Caco-2 (cell line): ENCODE data around the gene AXDND1. TPM values are rescaled to one million over a fixed set of nuclear protein-coding genes. Genes with fewer than 3 reads are reported as not detected.

ENCODE experiments used
- BruUV-seq: library from RNA; stranded (reverse); fragments of 400-500 nt; replicated peaks from 2 replicates; lab custom pipeline; 2021; lab: Mats Ljungman, UMichigan
- CTCF ChIA-PET: fragments of 300-600 bp; sonication (Branson Sonifier 250); formaldehyde crosslinking; loops from one replicate; lab custom pipeline; 2022; ENCODE audit warnings: antibody characterized with exemption; lab: Charles Lee
- POLR2A ChIA-PET: fragments of 300-600 bp; sonication (Branson Sonifier 250); formaldehyde crosslinking; loops from one replicate; lab custom pipeline; 2022; ENCODE audit warnings: antibody characterized with exemption; lab: Charles Lee
- DNase-seq, 2 experiments: peaks; one replicate each; pipeline versions ENCODE4 v3.0.0 to v3.0.0-alpha.2; 2020 to 2022
- H3K27me3 ChIP-seq: replicated peaks from 2 replicates; pipeline ENCODE4 v1.6.0; 2011; ENCODE audit warnings: low read length; ENCODE audit not compliant: control insufficient read depth, insufficient read depth
- H3K36me3 ChIP-seq: 2 replicates; pipeline ENCODE4 v1.5.1; 2011; ENCODE audit warnings: low read length; ENCODE audit not compliant: control insufficient read depth, insufficient read depth
- H3K4me1 ChIP-seq: fragments of 250-450 bp; sonication (Bioruptor Pico); 2 replicates; pipeline ENCODE4 v1.5.1; 2020; ENCODE audit warnings: mild to moderate bottlenecking
- H3K4me3 ChIP-seq: 2 replicates; pipeline ENCODE4 v1.5.1; 2011; ENCODE audit warnings: low read depth, mild to moderate bottlenecking, control low read depth, low read length
- H3K9me3 ChIP-seq: fragments of 250-450 bp; sonication (Bioruptor Pico); 2 replicates; pipeline ENCODE4 v1.5.1; 2020; ENCODE audit warnings: mild to moderate bottlenecking, moderate library complexity
- H3K27ac Mint-ChIP-seq: one replicate; pipeline ENCODE4 v1.8.0; 2022; ENCODE audit warnings: mixed read lengths; ENCODE audit not compliant: unreplicated experiment
- H3K27me3 Mint-ChIP-seq: one replicate; pipeline ENCODE4 v1.8.0; 2022; ENCODE audit warnings: mixed read lengths; ENCODE audit not compliant: insufficient read depth, unreplicated experiment
- H3K36me3 Mint-ChIP-seq: one replicate; pipeline ENCODE4 v1.8.0; 2022; ENCODE audit warnings: mild to moderate bottlenecking, mixed read lengths; ENCODE audit not compliant: insufficient read depth, unreplicated experiment
- H3K4me1 Mint-ChIP-seq: one replicate; pipeline ENCODE4 v1.8.0; 2022; ENCODE audit warnings: low read depth, mixed read lengths; ENCODE audit not compliant: unreplicated experiment
- H3K4me3 Mint-ChIP-seq: one replicate; pipeline ENCODE4 v1.8.0; 2022; ENCODE audit warnings: mild to moderate bottlenecking, moderate library complexity, mixed read lengths; ENCODE audit not compliant: unreplicated experiment
- H3K9me3 Mint-ChIP-seq: one replicate; pipeline ENCODE4 v1.8.0; 2022; ENCODE audit warnings: mixed read lengths; ENCODE audit not compliant: unreplicated experiment
- intact Hi-C: fragments of 100-400 bp; cut with micrococcal nuclease; formaldehyde crosslinking; loops from one replicate; pipeline ENCODE4 v1.10.0; 2022; ENCODE audit not compliant: unreplicated experiment
- total RNA-seq: library from RNA; stranded (reverse); gene quantifications from 2 replicates; pipeline ENCODE4 v1.2.3, GENCODE V29; 2022
- TF ChIP-seq, protein P1 (sequence below), 2 experiments: fragments of 200-600 bp in 1 of 2; IDR thresholded peaks; 1 replicate in 1 of 2; 2 replicates in 1 of 2; pipeline versions ENCODE4 v1.5.1 to v1.8.0; 2011 to 2022; ENCODE audit warnings: antibody characterized with exemption in 1 of 2, control low read depth in 1 of 2, inconsistent platforms in 1 of 2, low read depth in 1 of 2, low read length in 1 of 2, mild to moderate bottlenecking in 1 of 2, moderate library complexity in 1 of 2; ENCODE audit not compliant: insufficient read depth in 1 of 2, severe bottlenecking in 1 of 2, unreplicated experiment in 1 of 2

AXDND1 gene
- total RNA-seq, 1 experiment from 2014 or later, result not detected

DNA sequence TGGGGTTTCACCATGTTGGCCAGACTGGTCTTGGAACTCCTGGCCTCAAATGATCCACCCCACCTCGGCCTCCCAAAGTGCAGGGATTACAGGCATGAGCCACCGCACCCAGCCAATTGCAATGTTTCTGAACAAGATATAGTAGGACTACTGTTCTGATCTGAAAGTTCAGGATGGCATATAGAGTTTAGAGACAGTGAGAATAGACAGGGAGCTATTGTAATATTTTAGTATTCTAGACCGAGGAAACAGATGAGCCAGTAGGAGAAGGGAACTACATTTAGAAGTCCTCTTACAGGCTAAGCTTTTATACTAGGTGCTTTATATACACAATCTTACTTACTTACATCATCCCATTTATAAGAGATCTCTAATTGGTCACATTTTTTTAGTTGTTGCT lies 39.0 kb upstream of the AXDND1 start:
- Histone ChIP-seq H3K27me3 (no peaks in the 10 kb centered on the region), H3K9me3 (0 out of 2 replicates have a peak, but pooled peaks cover 4% of the 10 kb centered on the region), H3K4me1 (peaks cover 5% of the 10 kb centered on the region; the same call in 1 of the 2 replicates), H3K36me3 (no peaks in the 10 kb centered on the region), H3K4me3 (no peak overlapping the region)
- H3K36me3 Mint-ChIP-seq, result peaks cover 36% of the 10 kb centered on the region
- peaks cover 15% of the 10 kb centered on the region for H3K4me1 Mint-ChIP-seq
- no peak overlapping the region for H3K27ac Mint-ChIP-seq
- H3K9me3 Mint-ChIP-seq, result no peaks in the 10 kb centered on the region
- intact Hi-C loops, result no loop called here
- no peak overlapping the region for H3K4me3 Mint-ChIP-seq
- H3K27me3 Mint-ChIP-seq, result no peaks in the 10 kb centered on the region
- ChIA-PET POLR2A (no interaction called here), CTCF (no interaction called here)
- BruUV-seq, result no TSS peak
- DNase-seq, result no peak
- TF ChIP-seq, protein P1, sequence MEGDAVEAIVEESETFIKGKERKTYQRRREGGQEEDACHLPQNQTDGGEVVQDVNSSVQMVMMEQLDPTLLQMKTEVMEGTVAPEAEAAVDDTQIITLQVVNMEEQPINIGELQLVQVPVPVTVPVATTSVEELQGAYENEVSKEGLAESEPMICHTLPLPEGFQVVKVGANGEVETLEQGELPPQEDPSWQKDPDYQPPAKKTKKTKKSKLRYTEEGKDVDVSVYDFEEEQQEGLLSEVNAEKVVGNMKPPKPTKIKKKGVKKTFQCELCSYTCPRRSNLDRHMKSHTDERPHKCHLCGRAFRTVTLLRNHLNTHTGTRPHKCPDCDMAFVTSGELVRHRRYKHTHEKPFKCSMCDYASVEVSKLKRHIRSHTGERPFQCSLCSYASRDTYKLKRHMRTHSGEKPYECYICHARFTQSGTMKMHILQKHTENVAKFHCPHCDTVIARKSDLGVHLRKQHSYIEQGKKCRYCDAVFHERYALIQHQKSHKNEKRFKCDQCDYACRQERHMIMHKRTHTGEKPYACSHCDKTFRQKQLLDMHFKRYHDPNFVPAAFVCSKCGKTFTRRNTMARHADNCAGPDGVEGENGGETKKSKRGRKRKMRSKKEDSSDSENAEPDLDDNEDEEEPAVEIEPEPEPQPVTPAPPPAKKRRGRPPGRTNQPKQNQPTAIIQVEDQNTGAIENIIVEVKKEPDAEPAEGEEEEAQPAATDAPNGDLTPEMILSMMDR (IDR thresholded peaks at IDR 0.05; ENCODE audit: insufficient read depth in 1 of 2, low read depth in 1 of 2, low read length in 1 of 2, severe bottlenecking in 1 of 2, unreplicated experiment in 1 of 2), result no peak

DNA sequence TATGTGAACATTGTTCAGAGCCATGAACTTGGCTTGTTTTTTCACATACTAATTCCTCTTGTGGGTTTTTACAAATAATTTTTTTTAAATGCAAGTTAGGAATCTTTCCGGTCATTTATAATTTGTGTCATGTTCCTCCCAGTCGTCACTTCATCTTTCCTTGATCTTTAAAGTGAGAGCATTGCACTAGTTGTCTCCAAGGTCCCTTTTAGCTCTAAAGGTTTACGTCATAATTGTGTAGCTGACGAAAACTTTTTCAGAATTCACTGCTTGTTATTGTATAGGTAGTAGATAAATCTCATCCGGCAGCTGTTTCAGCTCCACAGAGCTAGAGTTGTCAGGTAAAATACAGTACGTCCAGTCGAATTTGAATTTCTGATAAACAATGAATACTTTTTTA lies 38.6 kb upstream of the AXDND1 start:
- no peaks in the 10 kb centered on the region for H3K36me3 ChIP-seq
- H3K27me3 Mint-ChIP-seq, result no peaks in the 10 kb centered on the region
- ChIA-PET POLR2A (no interaction called here), CTCF (no interaction called here)
- no peak overlapping the region for H3K4me3 ChIP-seq
- BruUV-seq, result no TSS peak
- H3K9me3 ChIP-seq, result 0 out of 2 replicates have a peak, but pooled peaks cover 4% of the 10 kb centered on the region
- no peaks in the 10 kb centered on the region for H3K9me3 Mint-ChIP-seq
- no peak overlapping the region for H3K27ac Mint-ChIP-seq
- peaks cover 31% of the 10 kb centered on the region for H3K36me3 Mint-ChIP-seq
- no peak for DNase-seq
- peaks cover 19% of the 10 kb centered on the region for H3K4me1 Mint-ChIP-seq
- intact Hi-C loops, result no loop called here
- no peaks in the 10 kb centered on the region for H3K27me3 ChIP-seq
- no peak overlapping the region for H3K4me3 Mint-ChIP-seq
- H3K4me1 ChIP-seq, result peaks cover 9% of the 10 kb centered on the region
- TF ChIP-seq, protein P1 (IDR thresholded peaks at IDR 0.05; ENCODE audit: insufficient read depth in 1 of 2, low read depth in 1 of 2, low read length in 1 of 2, severe bottlenecking in 1 of 2, unreplicated experiment in 1 of 2), result no peak

DNA sequence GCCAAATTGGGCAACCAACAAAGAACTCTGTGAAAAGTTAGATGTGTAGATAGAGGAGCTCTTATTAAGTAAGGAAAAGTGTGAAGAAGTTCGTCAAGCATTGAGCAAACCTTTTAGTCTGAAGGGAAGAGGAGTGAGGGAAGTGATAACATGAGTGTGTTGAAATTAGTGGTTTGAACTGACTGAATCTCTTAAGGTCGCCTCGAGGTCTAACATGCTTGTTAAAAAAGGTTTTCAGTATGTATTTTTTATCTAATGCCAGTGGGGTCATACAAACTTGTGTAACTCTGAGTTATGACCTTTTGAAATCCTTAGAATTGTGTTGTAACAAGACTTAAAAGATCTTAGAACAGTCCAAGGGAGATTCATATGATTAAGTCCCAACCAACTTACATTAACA lies 38.1 kb upstream of the AXDND1 start:
- Histone ChIP-seq H3K36me3 (no peaks in the 10 kb centered on the region), H3K4me1 (peaks cover 14% of the 10 kb centered on the region), H3K27me3 (no peaks in the 10 kb centered on the region), H3K4me3 (no peak overlapping the region), H3K9me3 (0 out of 2 replicates have a peak, but pooled peaks cover 4% of the 10 kb centered on the region)
- ChIA-PET POLR2A (no interaction called here), CTCF (no interaction called here)
- Mint-ChIP-seq H3K27ac (no peak overlapping the region), H3K4me1 (peaks cover 19% of the 10 kb centered on the region), H3K27me3 (no peaks in the 10 kb centered on the region), H3K9me3 (no peaks in the 10 kb centered on the region), H3K36me3 (peaks cover 26% of the 10 kb centered on the region), H3K4me3 (no peak overlapping the region)
- no peak for DNase-seq
- intact Hi-C loops, result no loop called here
- TF ChIP-seq, protein P1 (IDR thresholded peaks at IDR 0.05; ENCODE audit: insufficient read depth in 1 of 2, low read depth in 1 of 2, low read length in 1 of 2, severe bottlenecking in 1 of 2, unreplicated experiment in 1 of 2), result no peak
- no TSS peak for BruUV-seq
